GM18867 (cell line): ENCODE data around the gene MYO3B.
A peak's percentile ranks its signal among the peaks of the same experiment; 100 is the strongest.
"Not testable (repeated sequence)": the region's sequence is repeated elsewhere in the genome, so short reads cannot be mapped to it uniquely, and the experiment has no call there.

Source experiments
- ATAC-seq: cut with Tn5 transposase; IDR thresholded peaks from one replicate; pipeline ENCODE4 v1.9.1; 2021; ENCODE audit warnings: mild to moderate bottlenecking, moderate library complexity; ENCODE audit not compliant: unreplicated experiment

Gene MYO3B

DNA sequence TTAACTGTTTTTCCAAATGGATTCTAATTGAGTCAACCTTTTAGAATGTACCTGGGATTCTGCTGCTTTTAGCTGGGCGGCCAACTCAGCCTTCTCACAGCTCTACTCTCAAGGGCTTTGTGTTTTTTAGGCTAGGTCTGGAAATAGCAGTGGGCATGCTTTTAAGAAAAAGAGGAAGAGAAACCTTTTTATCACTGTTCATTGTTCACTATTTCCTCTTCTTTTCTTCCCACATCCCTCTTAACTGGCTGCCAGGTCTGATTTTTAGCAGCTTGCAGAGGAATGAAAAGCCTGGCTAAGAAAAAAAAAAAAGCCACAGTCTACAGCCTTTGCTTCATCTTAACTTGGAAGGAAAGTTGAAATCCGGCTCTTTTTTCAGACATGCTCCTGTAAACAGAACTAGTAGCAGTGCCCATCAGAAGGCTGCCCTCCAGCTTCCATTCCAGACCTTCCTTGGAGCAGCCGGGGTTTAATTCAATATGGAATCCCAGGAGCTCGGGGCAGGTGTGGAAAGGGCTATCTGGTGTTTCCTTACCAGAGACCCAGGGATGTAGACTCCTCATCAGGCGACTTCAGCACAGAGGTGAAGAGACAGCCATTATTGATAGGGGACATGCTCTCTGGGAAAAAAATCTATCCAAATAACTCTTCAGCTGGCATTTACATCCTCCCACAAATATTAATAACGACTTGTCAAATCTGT is 230.7 kb downstream of the MYO3B start:
- ATAC-seq, result peak; percentile 72

DNA sequence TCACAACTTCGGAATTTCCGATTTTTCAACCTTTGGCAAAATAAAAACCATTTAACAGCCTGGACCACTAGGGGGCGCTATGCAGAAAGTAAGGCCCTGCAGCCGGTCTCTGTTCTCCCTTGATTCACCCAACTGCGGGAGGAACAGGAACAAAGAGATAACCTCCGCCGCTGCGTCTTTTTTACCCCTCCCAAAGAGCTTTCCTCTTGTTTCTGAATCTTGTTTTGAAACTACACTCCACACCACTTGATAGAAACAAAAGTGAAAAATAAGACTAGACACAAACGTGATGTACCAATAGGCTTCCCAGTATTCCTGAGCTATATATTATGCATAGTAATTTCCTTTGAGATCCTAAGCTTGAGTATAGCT is 231.2 kb downstream of the MYO3B start:
- no peak for ATAC-seq

DNA sequence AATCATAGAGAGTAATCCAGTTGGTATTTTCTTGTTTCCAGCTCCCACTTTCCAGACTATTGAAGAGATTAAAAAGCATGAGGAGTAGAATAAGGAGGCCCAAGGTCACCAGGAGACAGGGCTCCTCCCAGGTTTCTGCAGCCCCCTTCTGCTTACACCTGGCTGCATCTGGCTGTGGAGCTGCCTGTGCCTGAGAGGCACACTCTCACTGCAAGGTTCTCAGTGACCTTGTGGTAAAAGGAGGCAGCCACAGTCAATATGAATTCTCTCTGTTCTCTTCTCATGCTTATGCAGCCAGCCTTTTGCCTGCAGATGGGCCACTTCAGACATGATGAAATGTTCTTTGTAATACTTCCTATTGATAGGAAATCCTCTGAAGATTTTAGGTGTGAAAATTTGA is 233.7 kb downstream of the MYO3B start:
- no peak for ATAC-seq

DNA sequence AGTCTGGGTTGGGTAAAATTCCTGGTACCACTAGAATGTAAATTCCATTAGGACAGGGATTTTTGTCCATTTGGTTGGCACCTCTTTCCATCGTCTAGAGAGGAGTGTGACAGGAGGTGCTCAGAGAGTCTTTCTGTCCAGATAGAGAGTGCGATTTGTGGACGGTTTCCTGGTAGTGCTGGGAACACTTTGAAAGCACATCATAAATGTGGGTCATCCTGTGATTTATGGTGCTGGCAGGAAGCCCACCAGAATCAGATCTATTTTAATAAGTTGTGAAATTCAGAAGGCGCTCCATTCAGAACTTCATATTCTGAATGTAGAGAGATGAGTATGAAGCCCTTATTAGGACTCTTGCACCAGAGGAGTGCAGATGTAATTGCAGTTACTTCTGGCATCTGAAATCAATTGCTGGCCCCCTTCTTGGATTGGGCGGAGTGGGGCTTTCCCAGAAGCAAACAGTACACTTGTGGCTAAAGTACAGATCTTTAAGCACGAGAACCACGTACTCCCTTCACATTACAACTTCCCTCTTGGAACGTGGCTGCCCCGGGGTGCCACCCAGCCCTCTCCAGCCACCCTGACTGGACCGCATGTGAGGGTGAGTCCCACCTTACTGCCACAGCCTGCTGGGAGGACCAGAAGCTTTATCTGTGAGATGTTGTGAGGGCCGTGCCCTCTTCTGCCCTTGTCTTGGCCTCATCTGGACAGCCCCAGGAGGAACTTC is 243.2 kb downstream of the MYO3B start:
- no peak for ATAC-seq

DNA sequence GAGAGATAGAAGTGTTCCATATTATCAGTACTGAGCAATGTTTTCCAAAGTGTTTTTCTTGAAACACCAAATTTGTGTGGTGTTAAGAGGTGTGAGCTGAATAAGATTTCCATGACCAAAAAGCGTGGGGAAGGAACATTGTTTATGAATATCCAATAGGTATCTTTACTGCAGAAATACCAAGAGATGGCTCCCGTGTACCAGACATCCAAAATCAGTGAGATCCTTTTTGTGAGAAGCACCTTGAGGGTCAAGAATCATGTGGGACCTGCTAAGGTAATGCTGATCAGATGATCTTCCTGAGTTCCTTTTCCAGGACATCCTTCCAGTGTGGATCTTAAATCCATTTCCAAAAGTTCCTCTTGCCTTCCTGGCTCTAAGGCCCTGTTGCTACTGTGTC is 246.0 kb downstream of the MYO3B start:
- ATAC-seq, result no peak

DNA sequence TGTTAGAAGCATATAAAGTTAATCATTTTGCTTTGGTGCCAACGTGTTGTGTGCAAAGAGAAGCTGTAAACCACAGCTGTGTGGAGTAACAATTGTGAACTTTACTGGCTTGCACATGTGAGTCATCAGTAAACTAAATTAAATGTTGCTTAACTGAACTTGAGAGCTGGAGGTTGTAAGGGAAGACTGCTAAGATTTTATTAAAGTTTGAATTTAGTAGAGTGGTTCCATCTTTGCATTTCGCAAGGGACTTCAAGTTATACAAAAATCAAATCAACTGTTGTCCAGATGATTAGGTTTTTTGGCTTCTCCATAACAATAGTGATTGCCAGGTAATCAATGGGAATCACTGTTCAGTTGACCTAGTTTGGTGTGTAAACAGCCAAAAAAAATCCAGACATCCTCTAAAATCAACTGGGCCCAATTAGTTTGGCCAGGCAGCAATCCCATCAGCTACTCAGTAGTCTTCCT is 247.4 kb downstream of the MYO3B start:
- no peak for ATAC-seq

DNA sequence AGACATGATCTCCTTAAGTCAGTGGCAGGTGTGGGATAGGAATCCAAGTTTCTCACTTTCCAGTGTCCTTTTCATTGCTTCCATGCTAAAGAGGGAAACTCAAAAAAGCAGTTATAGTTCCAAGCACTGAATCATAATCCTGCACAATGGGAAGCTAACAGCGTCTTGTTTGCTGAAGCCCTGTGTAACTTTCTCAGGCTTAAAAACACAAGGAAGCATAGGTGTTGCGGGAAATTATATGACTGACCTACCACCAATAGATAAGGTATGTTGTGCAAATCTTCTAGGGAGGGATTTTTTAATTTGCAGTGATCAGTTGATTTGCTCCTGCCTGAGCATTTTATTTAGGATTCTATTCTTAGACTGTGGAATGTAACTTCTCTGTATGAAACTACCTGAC is 250.9 kb downstream of the MYO3B start:
- no peak for ATAC-seq

DNA sequence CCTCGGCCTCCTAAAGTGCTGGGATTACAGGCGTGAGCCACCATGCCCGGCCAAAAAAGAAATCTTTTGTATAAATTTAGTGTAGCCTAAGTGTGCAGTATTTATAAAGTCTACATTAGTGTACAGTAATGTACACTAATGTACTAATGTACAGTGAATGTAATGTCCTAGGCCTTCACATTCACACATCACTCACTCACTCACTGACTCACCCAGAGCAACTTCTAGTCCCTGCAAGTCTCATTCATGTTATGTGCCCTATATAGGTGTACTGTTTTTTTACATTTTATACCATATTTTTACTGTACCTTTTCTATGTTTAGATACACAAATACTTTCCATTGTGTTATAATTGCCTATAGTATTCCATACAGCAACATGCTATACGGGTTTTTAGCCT is 254.9 kb downstream of the MYO3B start:
- ATAC-seq, result no peak

DNA sequence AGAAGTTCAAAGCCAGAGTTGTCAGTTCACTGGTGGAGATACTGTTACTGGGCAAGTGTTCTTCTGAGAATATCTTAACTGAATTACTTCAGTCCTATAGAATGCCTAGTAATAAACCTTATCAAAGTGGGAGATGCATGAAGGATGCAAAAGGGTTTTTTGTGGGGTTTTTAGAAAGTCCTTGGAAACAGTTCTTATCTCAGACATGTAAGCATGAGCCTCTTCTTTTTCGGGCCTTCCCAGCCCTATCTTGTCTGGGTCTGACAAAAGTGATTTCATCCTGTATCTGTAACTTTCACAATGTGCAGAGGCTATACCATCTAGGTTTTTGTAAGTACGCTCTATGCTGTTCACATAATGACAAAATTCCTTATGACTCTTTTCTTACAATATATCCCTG is 255.5 kb downstream of the MYO3B start:
- ATAC-seq, result no peak

DNA sequence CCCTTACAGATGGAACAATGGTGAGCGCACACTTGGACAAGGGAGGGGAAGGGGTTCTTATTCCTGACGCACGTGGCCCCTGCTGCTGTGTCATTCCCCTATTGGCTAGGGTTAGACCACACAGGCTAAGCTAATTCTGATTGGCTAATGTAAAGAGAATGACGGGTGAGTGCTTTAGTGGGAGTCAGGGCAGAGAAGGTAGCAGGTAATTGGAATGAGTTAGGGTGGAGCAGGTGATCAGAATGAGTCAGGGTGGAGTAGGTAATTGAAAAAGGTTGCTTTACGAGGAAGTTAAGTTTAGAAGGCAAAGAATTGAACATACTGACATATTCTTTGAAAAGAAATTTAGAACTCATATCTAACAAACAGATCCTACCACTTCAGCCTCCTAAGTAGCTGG is 256.4 kb downstream of the MYO3B start:
- not testable (repeated sequence) for ATAC-seq

DNA sequence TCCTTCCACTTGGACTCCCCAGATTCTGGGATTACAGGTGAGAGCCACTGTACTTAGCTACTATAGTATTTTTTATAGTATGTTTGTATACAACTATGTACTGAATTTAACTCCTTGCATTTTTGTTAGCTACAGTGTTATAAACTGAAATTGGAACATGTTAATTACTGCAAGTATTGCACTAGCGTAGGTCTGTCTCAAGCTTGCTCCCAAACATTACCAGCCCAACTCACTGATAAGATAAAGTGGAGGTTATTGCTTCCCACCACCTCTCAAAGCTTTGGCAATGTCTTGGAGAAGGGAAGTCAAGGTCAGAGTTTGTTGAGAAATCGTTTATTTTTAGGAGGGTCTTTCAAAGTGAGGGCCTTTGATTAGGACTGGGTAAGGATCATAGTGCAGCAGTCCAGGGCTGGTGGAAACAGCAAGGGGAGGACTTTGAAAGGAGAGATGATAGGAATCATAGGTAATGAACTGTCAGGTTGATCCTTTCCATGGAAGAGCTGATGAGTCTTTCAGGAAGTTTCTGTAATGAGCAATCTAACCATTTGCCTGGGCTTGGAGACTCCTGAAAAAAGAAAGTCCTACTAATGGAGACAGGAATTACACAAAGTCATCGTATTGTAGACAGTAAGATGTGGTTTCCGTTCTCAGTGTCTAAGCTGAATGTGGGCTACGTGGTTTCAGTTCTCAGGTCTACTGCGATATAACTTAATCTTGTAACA is 257.1 kb downstream of the MYO3B start:
- peak; percentile 78 for ATAC-seq

DNA sequence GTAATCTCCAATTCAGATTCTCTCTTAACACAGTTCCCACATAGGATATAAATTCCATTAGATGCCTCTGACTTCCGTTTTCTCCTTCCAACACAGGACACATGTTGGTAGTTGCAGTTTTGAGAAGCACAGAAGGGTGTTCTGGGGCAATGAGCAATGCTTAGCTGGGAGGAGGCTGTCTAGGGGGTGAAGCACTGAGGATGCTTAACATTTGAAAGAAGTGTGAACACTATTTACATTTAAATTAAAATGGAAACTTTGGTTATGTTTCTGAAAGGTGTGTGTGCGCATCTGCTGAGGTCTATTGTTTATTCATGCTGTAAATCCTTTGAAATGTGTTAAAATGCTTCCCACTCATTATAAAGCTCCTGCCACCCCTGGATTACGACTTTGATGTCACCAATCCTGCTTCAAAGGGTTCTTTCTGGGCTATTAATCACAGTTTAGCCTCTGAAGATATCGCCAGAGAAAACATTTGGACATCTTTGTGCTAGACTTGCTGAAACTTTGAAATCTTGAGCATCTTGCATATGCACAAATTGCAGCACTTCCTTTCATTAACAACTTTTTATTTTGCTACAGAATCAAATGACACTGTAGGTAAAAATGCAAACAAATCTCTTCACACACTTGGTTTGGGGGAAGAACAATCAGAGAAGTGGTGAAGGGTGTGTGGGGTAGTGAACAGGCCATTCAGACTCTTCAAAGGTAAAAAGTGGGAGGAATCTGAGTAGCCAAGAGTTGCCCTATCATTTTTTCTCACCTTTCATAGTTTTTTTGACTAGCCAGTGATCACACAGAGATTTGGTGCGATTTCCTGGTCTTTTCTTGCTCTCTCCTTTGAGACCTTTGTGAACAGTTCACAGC is 258.4 kb downstream of the MYO3B start:
- no peak for ATAC-seq

DNA sequence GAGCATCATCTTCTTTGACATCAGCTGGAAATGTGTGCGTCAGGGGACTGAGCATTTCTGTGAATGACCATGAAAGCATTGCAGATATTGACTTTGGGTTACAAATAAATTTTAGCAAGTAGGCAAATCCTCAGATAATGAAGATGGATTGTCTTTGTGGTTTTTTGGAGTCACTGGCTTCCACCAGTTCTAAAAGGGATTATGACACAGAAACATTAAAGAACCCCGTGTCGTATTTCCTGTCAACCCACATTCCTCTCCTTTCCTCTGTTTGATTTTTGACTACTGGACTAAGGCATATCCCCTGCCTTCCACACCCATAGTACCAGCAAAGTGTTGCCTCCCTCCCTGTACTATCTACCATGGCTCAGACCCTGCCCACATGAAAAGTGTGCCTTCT is 268.1 kb downstream of the MYO3B start:
- no peak for ATAC-seq

DNA sequence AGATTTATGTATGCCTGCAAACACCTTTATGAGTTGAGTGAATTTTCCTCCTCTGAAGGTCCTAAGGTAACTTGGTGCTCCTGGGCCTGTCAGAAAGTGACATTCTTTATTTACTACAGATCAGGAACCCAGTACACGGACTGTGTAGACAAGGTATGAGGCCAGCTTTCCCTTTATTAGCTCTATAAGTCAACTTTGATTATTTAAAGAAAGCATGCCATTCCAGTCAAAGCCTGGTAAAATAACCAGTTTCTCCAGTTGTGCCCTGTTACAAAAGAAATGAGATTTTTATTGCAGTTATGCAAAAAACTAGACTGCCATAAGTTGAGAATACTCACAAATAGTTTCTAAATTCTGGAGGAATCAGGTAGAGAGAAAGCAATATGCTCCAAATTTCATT is 271.1 kb downstream of the MYO3B start:
- no peak for ATAC-seq

DNA sequence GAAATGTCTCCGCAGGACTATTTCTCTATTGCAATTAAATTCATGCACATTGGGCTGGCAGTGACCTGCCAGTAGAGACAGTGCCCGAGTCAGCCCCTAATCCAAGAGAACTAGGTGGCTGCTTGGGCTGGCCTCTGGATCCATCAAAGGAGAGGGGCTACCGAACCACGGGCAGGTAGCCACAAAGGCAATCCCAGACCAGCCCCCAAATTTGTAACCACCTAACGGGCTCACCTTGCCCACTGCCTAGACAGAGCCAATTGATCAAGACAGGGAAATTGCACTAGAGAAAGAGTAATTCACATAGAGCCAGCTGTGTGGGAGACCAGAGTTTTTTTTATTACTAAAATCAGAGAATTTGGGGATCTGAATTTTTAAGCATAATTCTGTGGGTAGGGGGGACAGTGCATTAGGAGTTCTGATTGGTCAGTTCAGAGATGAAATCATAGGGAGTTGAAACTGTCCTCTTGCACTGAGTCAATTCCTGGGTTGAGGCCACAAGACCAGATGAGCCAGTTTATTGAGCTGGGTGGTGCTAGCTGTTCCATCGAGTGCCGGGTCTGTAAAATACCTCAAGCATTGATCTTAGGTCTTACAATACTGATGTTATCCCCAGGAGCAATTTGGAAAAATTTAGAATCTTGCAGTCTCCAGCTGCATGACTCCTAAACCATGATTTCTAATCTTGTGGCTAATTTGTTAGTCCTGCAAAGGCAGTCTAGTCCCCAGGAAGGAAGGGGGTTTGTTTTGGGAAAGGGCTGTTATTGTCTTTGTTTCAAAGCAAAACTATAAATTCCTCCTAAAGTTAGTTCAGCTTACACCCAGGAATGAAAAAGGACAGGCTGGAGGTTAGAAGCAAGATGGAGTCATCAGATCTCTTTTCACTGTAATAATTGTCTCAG is 276.8 kb downstream of the MYO3B start:
- no peak for ATAC-seq

DNA sequence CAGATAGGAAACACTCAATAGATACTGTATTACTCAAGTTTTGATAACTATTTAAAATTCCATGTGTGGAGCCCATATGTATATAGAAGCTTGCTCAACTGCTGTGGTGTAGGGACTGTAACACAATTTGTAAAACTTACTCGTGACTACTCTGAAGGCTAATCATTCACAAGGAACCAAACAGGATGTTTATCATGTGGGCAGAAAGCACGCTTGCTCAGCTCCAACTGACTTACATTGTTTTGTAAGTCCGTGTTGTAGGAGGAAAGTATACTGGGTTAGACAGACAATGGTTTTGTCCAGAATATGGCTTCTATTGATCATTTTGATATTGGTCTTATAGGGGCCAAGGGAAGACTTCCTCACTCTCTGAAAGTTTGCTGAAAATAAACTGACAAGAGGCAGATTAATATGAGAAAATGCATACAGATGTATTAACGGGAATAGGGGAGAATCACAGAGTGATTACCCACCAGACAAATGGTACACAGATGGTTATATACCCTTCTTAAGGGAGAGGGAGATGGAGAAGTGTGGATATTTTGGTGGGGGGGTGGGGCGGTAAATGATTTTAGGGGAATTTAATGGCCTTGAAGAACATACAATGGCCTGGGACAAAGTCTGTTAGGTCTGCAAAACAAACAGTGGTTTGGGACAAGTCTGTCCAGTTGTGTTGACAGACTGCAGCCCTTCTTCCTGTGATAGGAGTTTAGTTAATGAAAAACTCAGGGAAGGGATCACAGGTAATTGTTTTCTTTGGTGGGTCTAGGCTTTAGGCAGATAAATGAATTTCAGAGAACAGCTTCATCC is 277.9 kb downstream of the MYO3B start:
- ATAC-seq, result no peak

DNA sequence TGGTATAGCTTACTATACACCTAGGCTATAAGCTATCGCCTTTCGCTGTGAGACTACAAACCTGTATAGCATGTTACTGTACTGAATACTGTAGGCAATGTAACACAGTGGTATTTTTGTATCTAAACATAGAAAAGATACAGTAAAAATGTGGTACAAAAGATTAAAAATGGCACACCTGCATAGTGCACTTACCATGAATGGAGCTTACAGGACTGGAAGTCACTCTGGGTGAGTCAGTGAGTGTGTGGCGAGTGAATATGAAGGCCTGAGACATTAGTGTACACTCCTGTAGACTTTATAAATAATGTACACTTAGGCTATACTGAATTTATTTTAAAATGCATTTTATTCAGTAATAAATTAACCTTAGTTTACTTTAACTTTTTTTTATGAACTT is 279.0 kb downstream of the MYO3B start:
- ATAC-seq, result no peak

DNA sequence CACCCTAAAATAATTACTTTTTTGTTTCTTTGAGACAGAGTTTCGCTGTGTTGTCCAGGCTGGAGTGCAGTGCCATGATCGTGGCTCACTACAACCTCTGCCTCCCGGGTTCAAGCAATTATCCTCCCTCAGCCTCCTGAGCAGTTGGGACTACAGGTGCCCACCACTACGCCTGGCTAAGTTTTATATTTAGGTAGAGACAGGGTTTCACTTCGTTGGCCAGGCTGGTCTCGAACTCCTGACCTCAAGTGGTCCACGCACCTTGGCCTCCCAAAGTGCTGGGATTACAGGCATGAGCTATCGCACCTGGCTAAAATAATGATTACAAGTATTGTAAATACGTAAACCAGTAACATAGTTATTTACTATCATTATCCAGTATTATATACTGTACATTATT is 279.8 kb downstream of the MYO3B start:
- no peak for ATAC-seq

DNA sequence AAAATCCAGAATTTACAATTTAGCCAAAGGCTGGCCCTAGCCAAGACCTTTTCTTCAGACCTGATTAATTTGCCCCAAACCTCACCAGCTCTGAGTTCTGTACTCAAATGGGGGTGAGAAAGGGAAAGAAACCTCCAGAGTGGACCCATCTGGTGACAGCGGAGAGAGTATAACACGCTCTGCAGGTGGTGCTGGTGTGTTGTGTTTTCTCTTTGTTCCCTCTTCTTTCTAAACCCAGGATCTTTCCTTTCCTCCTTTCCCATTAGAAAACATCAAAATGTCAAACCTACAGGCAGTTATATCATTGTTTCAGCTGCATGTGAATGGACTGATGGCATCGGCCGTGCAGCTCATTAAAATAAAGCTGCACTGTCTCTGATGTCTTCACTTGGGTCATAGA is 283.9 kb downstream of the MYO3B start:
- no peak for ATAC-seq
